H9 (cell line): Measurements from ENCODE around the gene XXYLT1. TPM values are rescaled to one million over a fixed set of nuclear protein-coding genes. Genes with fewer than 3 reads are reported as not detected.

Experiments
- DNase-seq: peaks from one replicate; pipeline ENCODE4 v3.0.0-alpha.2; 2017
- H2AFZ ChIP-seq: one replicate; pipeline ENCODE4 v1.6.1; 2013; ENCODE audit warnings: mild to moderate bottlenecking, low read length, control low read depth, moderate library complexity
- H2AK5ac ChIP-seq: 2 replicates; pipeline ENCODE4 v1.6.1; 2013; ENCODE audit warnings: low read length, control low read depth, mixed read lengths; ENCODE audit not compliant: insufficient read length
- H2BK120ac ChIP-seq: one replicate; pipeline ENCODE4 v1.6.1; 2013; ENCODE audit warnings: low read depth, mild to moderate bottlenecking, low read length, control low read depth, inconsistent platforms; ENCODE audit not compliant: poor library complexity, severe bottlenecking
- H2BK12ac ChIP-seq: 2 replicates; pipeline ENCODE4 v1.6.1; 2013; ENCODE audit warnings: low read length, control low read depth, mixed read lengths, low read depth; ENCODE audit not compliant: insufficient read length
- H2BK15ac ChIP-seq: 2 replicates; pipeline ENCODE4 v1.6.1; 2013; ENCODE audit warnings: low read depth, low read length, control low read depth
- H2BK20ac ChIP-seq: one replicate; pipeline ENCODE4 v1.6.1; 2013; ENCODE audit warnings: low read depth, mild to moderate bottlenecking, low read length, control low read depth, inconsistent platforms; ENCODE audit not compliant: poor library complexity, severe bottlenecking
- H2BK5ac ChIP-seq: 2 replicates; pipeline ENCODE4 v1.6.1; 2013; ENCODE audit warnings: low read length, control low read depth, mixed read lengths; ENCODE audit not compliant: insufficient read length
- H3K14ac ChIP-seq: 2 replicates; pipeline ENCODE4 v1.6.1; 2013; ENCODE audit warnings: low read length, control low read depth; ENCODE audit not compliant: insufficient read depth
- H3K18ac ChIP-seq: 2 replicates; pipeline ENCODE4 v1.6.1; 2013; ENCODE audit warnings: low read depth, mild to moderate bottlenecking, mixed read lengths, low read length, control low read depth; ENCODE audit not compliant: insufficient read length
- H3K23ac ChIP-seq: 2 replicates; pipeline ENCODE4 v1.6.1; 2013; ENCODE audit warnings: low read length, control low read depth, mixed read lengths, low read depth; ENCODE audit not compliant: insufficient read length
- H3K23me2 ChIP-seq: 2 replicates; pipeline ENCODE4 v1.6.1; 2013; ENCODE audit warnings: low read depth, mild to moderate bottlenecking, mixed read lengths, low read length, control low read depth; ENCODE audit not compliant: insufficient read length, poor library complexity, severe bottlenecking
- H3K27ac ChIP-seq: 2 replicates; pipeline ENCODE4 v1.5.1; 2013; ENCODE audit warnings: low read length, control low read depth, mixed read lengths, low read depth; ENCODE audit not compliant: insufficient read length
- H3K27me3 ChIP-seq: 2 replicates; pipeline ENCODE4 v1.6.1; 2013; ENCODE audit warnings: low read length, control low read depth, inconsistent platforms; ENCODE audit not compliant: insufficient read depth
- H3K4ac ChIP-seq: 2 replicates; pipeline ENCODE4 v1.6.1; 2013; ENCODE audit warnings: low read depth, mild to moderate bottlenecking, control low read depth, inconsistent platforms, low read length, moderate library complexity
- H3K4me1 ChIP-seq: 2 replicates; pipeline ENCODE4 v1.6.1; 2013; ENCODE audit warnings: low read length, control low read depth, inconsistent platforms; ENCODE audit not compliant: insufficient read depth
- H3K4me2 ChIP-seq: 2 replicates; pipeline ENCODE4 v1.6.1; 2013; ENCODE audit warnings: low read length, control low read depth, mixed read lengths; ENCODE audit not compliant: insufficient read length, insufficient read depth
- H3K56ac ChIP-seq: 2 replicates; pipeline ENCODE4 v1.6.1; 2013; ENCODE audit warnings: low read depth, mild to moderate bottlenecking, mixed read lengths, low read length, control low read depth; ENCODE audit not compliant: insufficient read length
- H3K79me1 ChIP-seq: 2 replicates; pipeline ENCODE4 v1.6.1; 2013; ENCODE audit warnings: low read depth, mild to moderate bottlenecking, moderate library complexity, low read length, control low read depth, inconsistent platforms; ENCODE audit not compliant: insufficient read depth, poor library complexity, severe bottlenecking
- H3K79me2 ChIP-seq: 2 replicates; pipeline ENCODE4 v1.6.1; 2013; ENCODE audit warnings: low read length, control low read depth, inconsistent platforms; ENCODE audit not compliant: insufficient read depth
- H3K9ac ChIP-seq: 2 replicates; pipeline ENCODE4 v1.6.1; 2013; ENCODE audit warnings: low read length, control low read depth, mixed read lengths; ENCODE audit not compliant: insufficient read length; ENCODE audit errors: extremely low read depth
- H3K9me3 ChIP-seq: one replicate; pipeline ENCODE4 v1.6.1; 2013; ENCODE audit warnings: low read depth, low read length, inconsistent platforms; ENCODE audit not compliant: control insufficient read depth
- H3T11ph ChIP-seq: one replicate; pipeline ENCODE4 v1.6.1; 2013; ENCODE audit warnings: mild to moderate bottlenecking, low read length, control low read depth, inconsistent platforms
- H4K20me1 ChIP-seq: one replicate; pipeline ENCODE4 v1.6.1; 2013; ENCODE audit not compliant: control insufficient read depth, insufficient read length, insufficient read depth
- H4K5ac ChIP-seq: 2 replicates; pipeline ENCODE4 v1.6.1; 2013; ENCODE audit warnings: low read depth, mild to moderate bottlenecking, mixed read lengths, low read length, control low read depth; ENCODE audit not compliant: insufficient read length
- H4K8ac ChIP-seq: replicated peaks from 2 replicates; pipeline ENCODE4 v1.6.1; 2013; ENCODE audit warnings: low read length, control low read depth, mixed read lengths, low read depth; ENCODE audit not compliant: insufficient read length
- H4K91ac ChIP-seq: 2 replicates; pipeline ENCODE4 v1.6.1; 2013; ENCODE audit warnings: low read depth, mild to moderate bottlenecking, moderate library complexity, mixed read lengths, low read length, control low read depth; ENCODE audit not compliant: insufficient read length
- H3K27ac Mint-ChIP-seq, 3 experiments: 2 replicates in 2 of 3; 3 replicates in 1 of 3; pipeline ENCODE4 v1.8.0; 2020 to 2021; ENCODE audit warnings: mixed read lengths in 3 of 3, mild to moderate bottlenecking in 1 of 3, moderate library complexity in 1 of 3
- H3K27me3 Mint-ChIP-seq: 2 replicates; pipeline ENCODE4 v1.8.0; 2021; ENCODE audit warnings: low read depth, mild to moderate bottlenecking, moderate library complexity, mixed read lengths
- H3K36me3 Mint-ChIP-seq, 3 experiments: 2 replicates in 2 of 3; 3 replicates in 1 of 3; pipeline ENCODE4 v1.8.0; 2020 to 2021; ENCODE audit warnings: low read depth in 3 of 3, mixed read lengths in 3 of 3; ENCODE audit not compliant: insufficient read depth in 1 of 3
- H3K4me1 Mint-ChIP-seq, 2 experiments: 2 replicates each; pipeline ENCODE4 v1.8.0; 2020; ENCODE audit warnings: mixed read lengths in 2 of 2
- H3K4me3 Mint-ChIP-seq, 2 experiments: 2 replicates in 1 of 2; 3 replicates in 1 of 2; pipeline ENCODE4 v1.8.0; 2020 to 2021; ENCODE audit warnings: mild to moderate bottlenecking in 2 of 2, mixed read lengths in 2 of 2, moderate library complexity in 1 of 2
- H3K9me3 Mint-ChIP-seq, 2 experiments: 2 replicates in 1 of 2; 3 replicates in 1 of 2; pipeline ENCODE4 v1.8.0; 2020; ENCODE audit warnings: mild to moderate bottlenecking in 2 of 2, mixed read lengths in 2 of 2, moderate library complexity in 1 of 2
- WGBS: extraction: QIAGEN DNeasy Blood & Tissue Kit; methylation state at CpG from one replicate; pipeline ENCODE4 v1.1.7; 2013; ENCODE audit warnings: missing lambda C conversion rate, low lambda C conversion rate, mixed read lengths; ENCODE audit not compliant: insufficient read length; ENCODE audit errors: extremely low coverage; 5-methylcytosine and 5-hydroxymethylcytosine counted together
- total RNA-seq: library from RNA; stranded (reverse); gene quantifications from 2 replicates; pipeline ENCODE4 v1.2.1, GENCODE V29; 2021
- TF ChIP-seq, protein P1 (sequence below): fragments of 200-600 bp; sonication (generic); conservative IDR thresholded peaks from 3 replicates; pipeline ENCODE4 v1.8.0; 2021; ENCODE audit warnings: antibody characterized with exemption, mild to moderate bottlenecking

Gene XXYLT1
- total RNA-seq, 1 experiment from 2014 or later = 22.7 TPM

DNA sequence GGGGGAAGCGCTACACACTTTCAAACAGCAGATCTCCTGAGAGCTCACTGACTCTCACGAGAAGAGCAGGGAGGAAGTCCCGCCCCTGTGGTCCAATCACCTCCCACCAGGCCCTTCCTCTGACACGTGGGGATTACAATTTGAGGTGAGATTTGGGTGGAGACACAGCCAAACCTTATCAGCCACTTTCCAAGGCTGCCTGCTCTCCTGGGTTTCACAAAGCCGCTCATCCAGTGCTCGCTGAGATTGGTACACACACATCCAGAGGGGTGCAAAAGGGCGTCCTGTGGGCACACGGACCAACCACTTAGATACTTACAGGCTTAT is 23.1 kb downstream of the XXYLT1 start:
- H4K5ac ChIP-seq = no peak overlapping the region
- H2BK5ac ChIP-seq = no peak overlapping the region
- H3K23ac ChIP-seq = no peak overlapping the region
- H3K9me3 ChIP-seq = no peaks in the 10 kb centered on the region
- no peak overlapping the region for H3K18ac ChIP-seq
- Mint-ChIP-seq H3K9me3 (0 out of 5 replicates have a peak, but pooled peaks cover 0 to 3% of the 10 kb centered on the region in 2 experiments), H3K4me1 (peaks cover 24 to 30% of the 10 kb centered on the region in 2 experiments), H3K36me3 (peaks cover 13 to 25% (median 25%) of the 10 kb centered on the region in 3 experiments; a peak in 6 of 7 replicates), H3K27me3 (no peaks in the 10 kb centered on the region; the same call in none of the 2 replicates), H3K27ac (peak overlapping the region in 2 of 3 experiments; percentile 65 to 83; a peak in 2 of 7 replicates), H3K4me3 (no peak overlapping the region)
- H3K79me1 ChIP-seq = no peaks in the 10 kb centered on the region
- no peak overlapping the region for H2AFZ ChIP-seq
- H3K4me2 ChIP-seq = no peak overlapping the region
- H4K8ac ChIP-seq = no peak overlapping the region
- no peak overlapping the region for H2AK5ac ChIP-seq
- no peak overlapping the region for H3K56ac ChIP-seq
- WGBS = no CpG with 5 or more reads among the region's 8 CpGs
- peaks cover 6% of the 10 kb centered on the region; the same call in 1 of the 2 replicates for H3K79me2 ChIP-seq
- H3K27ac ChIP-seq = no peak overlapping the region
- no peak overlapping the region for H2BK120ac ChIP-seq
- H3K4me1 ChIP-seq = no peaks in the 10 kb centered on the region
- no peak overlapping the region for H3K4ac ChIP-seq
- H3K23me2 ChIP-seq = no peaks in the 10 kb centered on the region
- no peak overlapping the region for H2BK12ac ChIP-seq
- H3K14ac ChIP-seq = no peak overlapping the region
- no peak overlapping the region for H3T11ph ChIP-seq
- DNase-seq = no peak
- no peak overlapping the region for H2BK15ac ChIP-seq
- TF ChIP-seq, protein P1, sequence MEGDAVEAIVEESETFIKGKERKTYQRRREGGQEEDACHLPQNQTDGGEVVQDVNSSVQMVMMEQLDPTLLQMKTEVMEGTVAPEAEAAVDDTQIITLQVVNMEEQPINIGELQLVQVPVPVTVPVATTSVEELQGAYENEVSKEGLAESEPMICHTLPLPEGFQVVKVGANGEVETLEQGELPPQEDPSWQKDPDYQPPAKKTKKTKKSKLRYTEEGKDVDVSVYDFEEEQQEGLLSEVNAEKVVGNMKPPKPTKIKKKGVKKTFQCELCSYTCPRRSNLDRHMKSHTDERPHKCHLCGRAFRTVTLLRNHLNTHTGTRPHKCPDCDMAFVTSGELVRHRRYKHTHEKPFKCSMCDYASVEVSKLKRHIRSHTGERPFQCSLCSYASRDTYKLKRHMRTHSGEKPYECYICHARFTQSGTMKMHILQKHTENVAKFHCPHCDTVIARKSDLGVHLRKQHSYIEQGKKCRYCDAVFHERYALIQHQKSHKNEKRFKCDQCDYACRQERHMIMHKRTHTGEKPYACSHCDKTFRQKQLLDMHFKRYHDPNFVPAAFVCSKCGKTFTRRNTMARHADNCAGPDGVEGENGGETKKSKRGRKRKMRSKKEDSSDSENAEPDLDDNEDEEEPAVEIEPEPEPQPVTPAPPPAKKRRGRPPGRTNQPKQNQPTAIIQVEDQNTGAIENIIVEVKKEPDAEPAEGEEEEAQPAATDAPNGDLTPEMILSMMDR = no peak
- H3K27me3 ChIP-seq = no peaks in the 10 kb centered on the region
- H4K20me1 ChIP-seq = peaks cover 2% of the 10 kb centered on the region
- no peak overlapping the region for H2BK20ac ChIP-seq
- H4K91ac ChIP-seq = no peak overlapping the region
- H3K9ac ChIP-seq = no peak overlapping the region
